DMS79 (cell line): Measurements from ENCODE around the gene IGHMBP2.

Experiments
- DNase-seq: peaks from one replicate; lab custom pipeline; 2025; lab: John Stamatoyannopoulos, UW

The IGHMBP2 gene

DNA sequence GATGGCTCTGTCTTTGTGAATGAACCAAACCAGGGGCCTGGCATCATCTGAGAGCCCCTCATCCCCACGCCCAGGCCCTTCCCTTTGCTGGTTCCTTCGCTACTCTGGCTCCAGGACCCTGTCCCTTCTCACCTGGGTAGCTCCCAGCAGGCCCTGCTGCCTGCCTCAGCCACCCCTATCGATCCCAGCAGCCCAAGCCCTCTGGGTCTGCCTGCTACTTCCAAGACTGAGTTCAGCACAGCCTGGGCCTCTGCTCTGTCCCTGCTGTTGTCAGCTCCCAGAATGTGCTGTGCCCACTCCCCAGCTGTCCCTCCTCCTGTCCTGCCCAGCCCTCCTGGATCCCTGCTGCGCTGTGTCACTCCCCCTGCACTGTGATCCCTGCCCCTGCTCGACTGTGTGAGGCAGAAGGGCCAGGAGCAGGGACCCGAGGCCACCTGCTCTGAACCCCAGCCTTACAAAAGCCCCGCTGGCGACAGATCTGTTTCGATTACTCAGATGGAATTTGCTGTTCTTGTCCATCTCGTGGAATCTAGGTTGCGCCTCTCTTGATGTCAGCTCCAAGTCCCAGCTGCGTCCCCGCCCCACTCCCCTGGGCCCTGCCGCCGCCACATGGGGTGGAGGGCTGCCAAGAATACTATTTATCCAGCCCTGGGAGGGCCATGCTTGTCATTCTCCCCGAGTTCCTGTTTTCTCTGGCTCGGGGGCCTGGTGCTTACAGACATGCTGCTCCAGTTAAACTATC is 13.0 kb upstream of the IGHMBP2 start:
- no peak for DNase-seq

GRCh38 chr11:68891351-68891948 is 12.2 kb upstream of the IGHMBP2 start:
- no peak for DNase-seq

GRCh38 chr11:68892576-68892975 is 11.1 kb upstream of the IGHMBP2 start:
- DNase-seq = no peak

DNA sequence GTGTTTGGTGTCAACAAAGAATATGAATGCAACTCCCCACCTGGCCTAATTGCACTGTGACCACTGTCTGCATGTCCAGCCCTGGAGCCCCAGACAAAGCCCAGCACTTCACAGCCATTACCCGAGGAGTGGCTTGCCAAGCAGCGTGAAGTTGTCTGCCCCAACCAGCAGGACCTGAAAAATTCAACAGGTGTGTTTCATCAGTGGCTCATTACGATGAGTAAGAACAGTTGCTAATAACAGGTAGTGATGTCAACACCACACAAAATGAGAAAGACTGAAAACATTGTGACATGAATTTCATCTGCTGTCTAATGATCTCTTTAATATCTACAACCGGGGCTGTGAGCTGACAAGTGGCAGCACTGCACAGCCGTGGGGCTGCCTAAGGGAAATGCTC is 10.4 kb upstream of the IGHMBP2 start:
- no peak for DNase-seq

DNA sequence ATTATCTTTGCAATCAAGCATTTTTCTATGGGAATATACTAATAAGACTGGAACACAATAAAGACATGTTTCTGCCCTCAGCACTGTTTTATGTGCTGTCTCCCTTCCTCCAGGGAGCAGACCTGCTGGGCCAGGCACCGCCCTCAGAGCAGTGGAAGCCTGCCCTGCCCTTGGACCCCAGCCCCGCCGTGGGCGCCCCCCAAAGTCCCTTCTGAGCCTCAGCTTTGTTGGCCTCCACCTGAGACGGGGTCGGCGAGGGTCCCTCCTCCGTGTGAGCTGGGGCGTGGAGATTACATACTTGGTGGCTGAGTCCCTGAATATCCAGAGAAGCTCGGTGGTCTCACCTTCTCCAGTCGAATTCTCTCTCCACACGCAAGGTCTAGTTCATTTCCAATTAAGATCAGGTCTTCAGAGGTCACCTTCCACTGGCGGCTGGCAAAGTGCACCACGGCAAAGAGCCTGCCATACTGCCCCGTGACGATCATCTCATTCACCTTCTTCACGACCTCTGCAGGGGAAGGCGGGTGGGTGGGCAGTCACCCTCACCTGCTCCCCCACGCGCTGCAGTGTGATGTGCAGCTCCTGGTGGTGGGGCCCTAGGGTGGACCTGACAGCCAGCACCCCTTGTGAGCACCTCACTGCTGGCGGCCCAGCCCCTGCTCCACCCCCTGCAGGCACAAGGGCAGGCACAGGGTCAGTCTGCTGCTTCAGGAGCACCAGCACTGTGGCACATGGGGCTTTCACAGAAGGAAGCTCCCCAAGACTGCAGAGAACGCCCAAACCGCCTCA is 7.3 kb upstream of the IGHMBP2 start:
- no peak for DNase-seq

DNA sequence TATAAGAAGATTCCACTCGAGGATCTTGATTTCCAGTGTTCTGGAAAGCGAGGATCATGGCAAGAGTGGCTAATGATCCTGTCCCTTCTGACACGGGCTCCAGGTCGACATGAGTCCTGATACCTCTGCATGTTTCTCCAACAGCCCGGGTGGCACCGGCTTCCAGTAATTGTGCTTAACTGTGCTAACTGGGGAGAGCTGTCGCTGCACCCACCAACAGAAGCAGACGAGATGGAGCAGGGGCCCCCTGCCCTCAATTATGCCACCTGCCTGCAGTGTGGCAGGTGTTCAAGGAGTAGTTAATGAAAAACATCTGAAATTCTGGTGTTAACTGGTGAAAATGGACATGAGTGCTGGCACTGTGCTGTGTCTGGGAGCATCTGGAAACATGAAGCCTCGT is 6.2 kb upstream of the IGHMBP2 start:
- no peak for DNase-seq

GRCh38 chr11:68900835-68901381 is 2.8 kb upstream of the IGHMBP2 start:
- no peak for DNase-seq

- no peak for DNase-seq
Observed at GRCh38 chr11:68904248-68904847, 657 bp downstream of the IGHMBP2 start.

DNA sequence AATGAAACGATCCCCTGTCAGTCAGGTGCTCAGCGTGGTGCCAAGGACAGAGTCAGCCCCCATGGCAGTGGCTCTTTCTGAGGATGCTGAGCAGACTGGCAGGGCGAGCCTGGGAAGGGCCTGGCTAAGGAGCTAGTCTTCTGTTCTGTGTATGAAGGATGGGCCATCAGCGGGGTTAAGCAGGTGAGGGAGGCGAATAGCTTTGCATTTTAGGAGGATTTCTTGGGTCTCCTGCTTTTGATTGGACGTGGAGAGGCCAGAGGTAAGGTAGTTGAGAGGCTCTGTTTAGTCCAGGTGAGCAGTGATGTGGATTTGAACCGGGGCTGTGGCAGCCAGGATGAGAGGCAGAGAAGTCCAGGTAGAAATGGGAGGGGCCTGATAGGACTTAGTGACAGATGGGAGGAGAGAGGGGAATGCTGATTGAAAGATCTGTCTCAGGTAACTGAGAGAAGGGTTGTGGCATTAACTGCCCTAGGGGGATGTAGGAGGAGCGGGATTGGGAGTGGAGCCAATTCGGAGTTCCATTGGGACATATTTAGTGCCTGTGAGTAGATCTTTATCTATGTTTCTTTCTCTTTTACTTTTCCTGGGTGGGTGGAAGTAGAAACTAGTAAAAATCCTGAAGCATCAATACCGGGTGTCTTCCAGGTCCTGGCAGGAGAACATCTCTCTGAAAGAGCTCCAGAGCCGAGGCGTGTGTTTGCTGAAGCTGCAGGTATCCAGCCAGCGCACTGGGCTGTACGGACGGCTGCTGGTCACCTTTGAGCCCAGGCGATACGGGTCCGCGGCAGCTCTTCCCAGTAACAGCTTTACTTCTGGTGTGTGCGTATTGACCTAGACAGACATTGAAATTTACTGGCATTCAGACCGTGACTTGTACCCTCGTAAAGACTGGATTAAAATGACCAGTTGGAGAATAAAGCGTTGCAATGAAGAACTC is 2.0 kb downstream of the IGHMBP2 start:
- no peak for DNase-seq

GRCh38 chr11:68908273-68908672 is 4.6 kb downstream of the IGHMBP2 start:
- no peak for DNase-seq

DNA sequence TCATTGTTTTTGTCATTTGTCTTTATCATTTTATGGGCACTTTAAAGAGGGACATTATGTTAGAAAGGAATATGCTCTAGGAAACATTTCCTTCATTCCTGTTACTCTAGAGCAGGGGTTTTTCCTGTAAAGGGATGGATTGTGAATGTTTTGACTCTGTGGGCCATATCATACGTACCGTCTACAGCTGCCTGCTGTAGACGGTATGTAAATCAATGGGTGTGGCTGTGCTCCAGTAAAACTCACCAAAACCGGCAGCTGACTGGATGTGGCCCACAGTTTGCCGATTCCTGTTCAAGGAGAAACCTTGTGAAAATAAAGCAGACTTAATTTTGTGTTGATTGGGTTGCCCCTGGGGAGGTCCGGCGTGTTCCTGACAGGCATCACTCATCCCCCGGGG is 7.3 kb downstream of the IGHMBP2 start:
- no peak for DNase-seq

- DNase-seq = no peak
Observed at GRCh38 chr11:68911731-68912130, 8.0 kb downstream of the IGHMBP2 start.

GRCh38 chr11:68912254-68912653 is 8.6 kb downstream of the IGHMBP2 start:
- DNase-seq = no peak

DNA sequence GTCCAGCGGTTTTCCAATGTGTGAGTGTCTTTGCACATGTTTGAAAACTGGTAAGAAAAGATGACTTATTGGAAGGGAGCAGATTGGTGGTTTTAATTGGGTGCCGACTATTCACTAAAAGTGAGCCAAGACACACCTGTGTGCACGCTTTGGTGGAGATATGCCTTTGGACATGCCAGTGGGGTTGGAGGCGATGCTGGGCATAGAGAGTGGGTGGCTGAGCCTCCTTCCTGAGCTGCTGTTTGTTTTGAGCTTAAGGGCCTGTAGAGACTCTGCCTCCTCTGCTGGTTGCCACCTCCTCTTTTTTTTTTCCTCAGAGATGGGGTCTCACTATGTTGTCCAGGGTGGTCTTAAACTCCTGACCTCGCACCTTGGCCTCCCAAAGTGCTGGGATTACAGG is 9.5 kb downstream of the IGHMBP2 start:
- no peak for DNase-seq

- no peak for DNase-seq
Observed at GRCh38 chr11:68914761-68915160, 11.1 kb downstream of the IGHMBP2 start.

- DNase-seq = no peak
Observed at GRCh38 chr11:68916439-68916838, 12.7 kb downstream of the IGHMBP2 start.

DNA sequence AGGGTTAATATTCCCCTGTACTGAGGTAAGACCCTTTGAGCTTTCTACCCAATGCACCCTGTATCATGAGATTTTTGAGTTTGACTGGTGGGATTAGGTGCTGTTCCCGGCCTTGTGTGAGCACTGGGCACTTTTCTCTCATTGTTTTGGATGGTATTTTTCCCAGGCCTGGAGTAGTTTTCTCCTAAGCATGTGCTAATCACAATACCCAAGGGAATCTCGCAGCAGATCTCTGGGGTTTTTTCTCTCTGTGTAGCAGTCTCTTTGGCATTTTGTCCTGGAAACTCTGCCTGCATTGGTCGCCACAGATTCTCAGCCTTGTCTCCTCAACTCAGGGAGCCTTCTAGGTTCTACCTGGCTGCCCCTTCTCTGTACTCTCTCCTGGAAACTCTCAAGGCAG is 19.9 kb downstream of the IGHMBP2 start:
- no peak for DNase-seq

GRCh38 chr11:68924073-68924925 is 20.6 kb downstream of the IGHMBP2 start:
- DNase-seq = no peak

DNA sequence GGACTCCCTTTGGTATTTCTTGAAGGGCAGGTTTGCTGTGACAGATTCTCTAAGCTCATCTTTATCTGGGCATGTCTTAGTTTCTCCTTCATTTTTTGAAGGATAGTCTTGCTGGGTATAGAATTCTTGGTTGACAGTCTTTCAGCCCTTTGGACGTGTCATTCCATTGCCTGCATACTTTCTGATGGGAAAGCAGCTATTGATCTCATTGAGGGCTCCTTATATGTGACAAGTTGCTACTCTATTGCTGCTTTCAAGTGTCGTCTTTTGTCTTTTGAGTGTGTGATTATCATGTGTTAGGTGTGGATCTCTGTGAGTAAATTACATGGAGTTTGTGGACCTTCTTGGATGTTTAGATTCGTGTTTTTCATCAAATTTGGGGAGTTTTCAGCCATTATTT is 21.9 kb downstream of the IGHMBP2 start:
- no peak for DNase-seq
